ENCODE data around the gene SORCS3. TPM values are rescaled to one million over a fixed set of nuclear protein-coding genes. Genes with fewer than 3 reads are reported as not detected.
"Not testable (repeated sequence)": the region's sequence is repeated elsewhere in the genome, so short reads cannot be mapped to it uniquely, and the experiment has no call there.

SORCS3 gene
- total RNA-seq, 1 experiment from 2014 or later: not detected

- Histone ChIP-seq H3K27me3 (ENCODE audit: insufficient read depth, low read length) (peaks cover 72% of the 10 kb centered on the region), H3K9me3 (ENCODE audit: control insufficient read depth in 1 of 2, insufficient read depth in 1 of 2, low read depth in 1 of 2, low read length in 2 of 2) (no peaks in the 10 kb centered on the region), H3K4me3 (replicated peaks in 1 of 2; ENCODE audit: low read depth in 1 of 2, low read length in 2 of 2) (no peak overlapping the region), H3K27ac (ENCODE audit: low read depth, low read length) (no peak overlapping the region), H3K9me2 (ENCODE audit: insufficient read depth) (no peaks in the 10 kb centered on the region), H3K4me1 (ENCODE audit: control insufficient read depth in 1 of 2, insufficient read depth in 2 of 2, low read length in 2 of 2) (no peaks in the 10 kb centered on the region), H3K36me3 (ENCODE audit: control insufficient read depth in 1 of 2, insufficient read depth in 2 of 2, low read length in 2 of 2) (no peaks in the 10 kb centered on the region), H3K9ac (ENCODE audit: low read length) (no peak overlapping the region), H3K79me2 (ENCODE audit: insufficient read depth, low read length) (no peaks in the 10 kb centered on the region), H2AFZ (ENCODE audit: low read depth, low read length, poor library complexity, severe bottlenecking) (no peak overlapping the region), H3K4me2 (ENCODE audit: low read length) (no peak overlapping the region), H4K20me1 (ENCODE audit: insufficient read depth) (no peaks in the 10 kb centered on the region)
- RAD21 ChIA-PET (ENCODE audit: low non-redundant PET in 1 of 2, low total read pairs in 2 of 2, uncharacterized antibody in 2 of 2, unreplicated experiment in 2 of 2): interaction anchor here in 1 of 2 experiments (0.6 kb wide), 1 partner anchor 97 kb away, joined by 3 read pairs; no protein-coding TSS in a partner anchor
- POLR2A ChIA-PET: no interaction called here
- intact Hi-C loops (cut with micrococcal nuclease): no loop called here
- TF ChIP-seq ZFX (IDR thresholded peaks at IDR 0.05) (no peak), SIN3A (IDR thresholded peaks at IDR 0.05; ENCODE audit: low read depth) (no peak), ATF3 (IDR thresholded peaks at IDR 0.05) (no peak), POLR2A (IDR thresholded peaks at IDR 0.05; ENCODE audit: borderline replicate concordance, extremely low read depth, insufficient read depth, insufficient read length) (no peak), SRF (IDR thresholded peaks at IDR 0.05; ENCODE audit: low read depth) (no peak), SP1 (IDR thresholded peaks at IDR 0.05; ENCODE audit: low read depth) (no peak)
- no TSS peak for BruUV-seq (replicated peaks)
- CTCF ChIA-PET: no interaction called here
- ATAC-seq (no peak), DNase-seq (ENCODE audit: low read depth, low spot score) (no peak)
Measured at GRCh38 chr10:104711302-104711721, 70.2 kb downstream of the SORCS3 start.

- H3K9ac ChIP-seq (ENCODE audit: low read length); ATAC-seq; H3K4me1 ChIP-seq (ENCODE audit: control insufficient read depth in 1 of 2, insufficient read depth in 2 of 2, low read length in 2 of 2); H3K4me2 ChIP-seq (ENCODE audit: low read length); H3K79me2 ChIP-seq (ENCODE audit: insufficient read depth, low read length); POLR2A ChIA-PET; H3K4me3 ChIP-seq (replicated peaks in 1 of 2; ENCODE audit: low read depth in 1 of 2, low read length in 2 of 2); H3K36me3 ChIP-seq (ENCODE audit: control insufficient read depth in 1 of 2, insufficient read depth in 2 of 2, low read length in 2 of 2); CTCF ChIA-PET; H4K20me1 ChIP-seq (ENCODE audit: insufficient read depth); H2AFZ ChIP-seq (ENCODE audit: low read depth, low read length, poor library complexity, severe bottlenecking); RAD21 ChIA-PET (ENCODE audit: low non-redundant PET in 1 of 2, low total read pairs in 2 of 2, uncharacterized antibody in 2 of 2, unreplicated experiment in 2 of 2); H3K9me3 ChIP-seq (ENCODE audit: control insufficient read depth in 1 of 2, insufficient read depth in 1 of 2, low read depth in 1 of 2, low read length in 2 of 2); H3K27ac ChIP-seq (ENCODE audit: low read depth, low read length); H3K9me2 ChIP-seq (ENCODE audit: insufficient read depth); BruUV-seq (replicated peaks); DNase-seq (ENCODE audit: low read depth, low spot score); intact Hi-C loops (cut with micrococcal nuclease): not testable (repeated sequence)
- H3K27me3 ChIP-seq (ENCODE audit: insufficient read depth, low read length): peaks cover 79% of the 10 kb centered on the region
Measured at GRCh38 chr10:104730593-104730992, 89.5 kb downstream of the SORCS3 start.
